Mesendoderm (in vitro differentiated cells): ENCODE measurements around the gene C15orf40.
"Not testable (repeated sequence)": the region's sequence is repeated elsewhere in the genome, so short reads cannot be mapped to it uniquely, and the experiment has no call there.

Experiments used
- DNase-seq: peaks from one replicate; pipeline ENCODE4 v3.0.0; 2013
- H2AK5ac ChIP-seq: 2 replicates; pipeline ENCODE4 v1.6.1; 2013; ENCODE audit warnings: low read length, inconsistent platforms
- H2BK120ac ChIP-seq: 2 replicates; pipeline ENCODE4 v1.6.1; 2013; ENCODE audit warnings: low read depth, mild to moderate bottlenecking, low read length, moderate library complexity, mixed read lengths
- H2BK15ac ChIP-seq: replicated peaks from 2 replicates; pipeline ENCODE4 v1.6.1; 2013; ENCODE audit warnings: low read depth, mild to moderate bottlenecking, moderate library complexity
- H2BK5ac ChIP-seq: 2 replicates; pipeline ENCODE4 v1.6.1; 2013; ENCODE audit warnings: low read length, inconsistent platforms
- H3K18ac ChIP-seq: 2 replicates; pipeline ENCODE4 v1.6.1; 2013; ENCODE audit warnings: mild to moderate bottlenecking, low read length, mixed read lengths
- H3K23ac ChIP-seq: one replicate; pipeline ENCODE4 v1.6.1; 2013; ENCODE audit warnings: low read length
- H3K27ac ChIP-seq: 2 replicates; pipeline ENCODE4 v1.5.1; 2013; ENCODE audit warnings: low read depth, mild to moderate bottlenecking, inconsistent platforms, low read length, moderate library complexity
- H3K27me3 ChIP-seq: 2 replicates; pipeline ENCODE4 v1.6.1; 2013; ENCODE audit warnings: low read length, control low read depth, mild to moderate bottlenecking, inconsistent platforms; ENCODE audit not compliant: insufficient read depth, poor library complexity
- H3K36me3 ChIP-seq: 2 replicates; pipeline ENCODE4 v1.6.1; 2013; ENCODE audit warnings: low read length, inconsistent platforms; ENCODE audit not compliant: control insufficient read depth, insufficient read depth
- H3K4ac ChIP-seq: one replicate; pipeline ENCODE4 v1.6.1; 2013; ENCODE audit warnings: low read depth, mild to moderate bottlenecking, low read length, moderate library complexity
- H3K4me1 ChIP-seq: 2 replicates; pipeline ENCODE4 v1.6.1; 2013; ENCODE audit warnings: low read depth, low read length, inconsistent platforms; ENCODE audit not compliant: control insufficient read depth
- H3K4me2 ChIP-seq: 2 replicates; pipeline ENCODE4 v1.6.1; 2013; ENCODE audit warnings: low read length
- H3K4me3 ChIP-seq: 2 replicates; pipeline ENCODE4 v1.5.1; 2013; ENCODE audit warnings: mild to moderate bottlenecking, low read length
- H3K56ac ChIP-seq: one replicate; pipeline ENCODE4 v1.6.1; 2013; ENCODE audit warnings: low read length
- H3K79me1 ChIP-seq: 2 replicates; pipeline ENCODE4 v1.6.1; 2013; ENCODE audit warnings: low read length, inconsistent platforms
- H3K79me2 ChIP-seq: 2 replicates; pipeline ENCODE4 v1.6.1; 2013; ENCODE audit warnings: mild to moderate bottlenecking, low read length; ENCODE audit not compliant: control insufficient read depth, insufficient read depth
- H3K9ac ChIP-seq: 2 replicates; pipeline ENCODE4 v1.6.1; 2013; ENCODE audit warnings: low read length, inconsistent platforms
- H4K5ac ChIP-seq: one replicate; pipeline ENCODE4 v1.6.1; 2013; ENCODE audit warnings: low read length
- H4K8ac ChIP-seq: one replicate; pipeline ENCODE4 v1.6.1; 2013; ENCODE audit warnings: low read depth, mild to moderate bottlenecking, control low read depth, low read length, moderate library complexity
- WGBS: extraction: QIAGEN DNeasy Blood & Tissue Kit; methylation state at CpG from one replicate; pipeline ENCODE4 v1.1.7; 2013; ENCODE audit warnings: low lambda C conversion rate, missing lambda C conversion rate; ENCODE audit not compliant: insufficient coverage; ENCODE audit errors: extremely low coverage; 5-methylcytosine and 5-hydroxymethylcytosine counted together

C15orf40 gene

GRCh38 chr15:82944821-82945220 is 66.6 kb downstream of the C15orf40 start:
- Histone ChIP-seq H3K36me3 (no peaks in the 10 kb centered on the region), H3K4me1 (no peaks in the 10 kb centered on the region), H3K23ac (no peak overlapping the region), H2BK120ac (no peak overlapping the region), H2BK5ac (no peak overlapping the region), H3K4me2 (no peak overlapping the region), H3K27ac (no peak overlapping the region), H2AK5ac (no peak overlapping the region), H3K18ac (no peak overlapping the region), H3K79me1 (no peaks in the 10 kb centered on the region), H4K5ac (no peak overlapping the region), H3K4me3 (no peak overlapping the region), H3K56ac (no peak overlapping the region), H3K27me3 (no peaks in the 10 kb centered on the region), H4K8ac (no peak overlapping the region), H3K9ac (no peak overlapping the region), H2BK15ac (no peak overlapping the region), H3K4ac (no peak overlapping the region), H3K79me2 (no peaks in the 10 kb centered on the region)
- no CpG with 5 or more reads among the region's 5 CpGs for WGBS
- no peak for DNase-seq

- no CpG with 5 or more reads among the region's 5 CpGs for WGBS
- Histone ChIP-seq H2BK120ac (no peak overlapping the region), H3K9ac (no peak overlapping the region), H3K36me3 (no peaks in the 10 kb centered on the region), H2BK5ac (no peak overlapping the region), H3K27ac (no peak overlapping the region), H4K5ac (no peak overlapping the region), H2BK15ac (no peak overlapping the region), H3K4me1 (no peaks in the 10 kb centered on the region), H3K4me2 (no peak overlapping the region), H3K4me3 (no peak overlapping the region), H2AK5ac (no peak overlapping the region), H3K27me3 (no peaks in the 10 kb centered on the region), H3K56ac (no peak overlapping the region), H4K8ac (no peak overlapping the region), H3K79me2 (no peaks in the 10 kb centered on the region), H3K23ac (no peak overlapping the region), H3K79me1 (no peaks in the 10 kb centered on the region), H3K4ac (no peak overlapping the region), H3K18ac (no peak overlapping the region)
- DNase-seq: no peak
Observed at GRCh38 chr15:82944056-82944455, 67.4 kb downstream of the C15orf40 start.

- H3K4me2 ChIP-seq: no peak overlapping the region
- H3K56ac ChIP-seq: no peak overlapping the region
- H3K27ac ChIP-seq: no peak overlapping the region
Observed at GRCh38 chr15:82943176-82943575, 68.3 kb downstream of the C15orf40 start.

GRCh38 chr15:82942691-82943090 is 68.7 kb downstream of the C15orf40 start:
- Histone ChIP-seq H3K27ac (no peak overlapping the region), H3K4ac (no peak overlapping the region), H3K4me3 (no peak overlapping the region), H2AK5ac (no peak overlapping the region), H3K36me3 (no peaks in the 10 kb centered on the region), H2BK15ac (no peak overlapping the region), H3K56ac (no peak overlapping the region), H4K5ac (no peak overlapping the region), H3K18ac (no peak overlapping the region), H2BK120ac (no peak overlapping the region), H3K9ac (no peak overlapping the region), H3K27me3 (no peaks in the 10 kb centered on the region), H2BK5ac (no peak overlapping the region), H4K8ac (no peak overlapping the region), H3K79me1 (no peaks in the 10 kb centered on the region), H3K4me2 (no peak overlapping the region), H3K4me1 (no peaks in the 10 kb centered on the region), H3K79me2 (no peaks in the 10 kb centered on the region), H3K23ac (no peak overlapping the region)
- WGBS: no CpG with 5 or more reads among the region's 8 CpGs
- peak; percentile 26 for DNase-seq

More at GRCh38 chr15:82943176-82943575, 68.3 kb downstream of the C15orf40 start:
- H2BK5ac ChIP-seq: no peak overlapping the region
- H2AK5ac ChIP-seq: no peak overlapping the region
- no peak overlapping the region for H4K5ac ChIP-seq
- H3K4me1 ChIP-seq: no peaks in the 10 kb centered on the region
- H4K8ac ChIP-seq: no peak overlapping the region
- H3K18ac ChIP-seq: no peak overlapping the region
- no peaks in the 10 kb centered on the region for H3K27me3 ChIP-seq
- H2BK120ac ChIP-seq: no peak overlapping the region
- no peak overlapping the region for H3K23ac ChIP-seq
- peak; percentile 50 for DNase-seq
- no peak overlapping the region for H3K9ac ChIP-seq
- WGBS: no CpG with 5 or more reads among the region's 3 CpGs
- no peaks in the 10 kb centered on the region for H3K79me1 ChIP-seq
- no peak overlapping the region for H2BK15ac ChIP-seq
- H3K79me2 ChIP-seq: no peaks in the 10 kb centered on the region
- H3K4ac ChIP-seq: no peak overlapping the region
- H3K4me3 ChIP-seq: no peak overlapping the region
- no peaks in the 10 kb centered on the region for H3K36me3 ChIP-seq

GRCh38 chr15:82939678-82940077 is 71.8 kb downstream of the C15orf40 start:
- not testable (repeated sequence) for H3K4me2 ChIP-seq, H2BK120ac ChIP-seq, H3K36me3 ChIP-seq, H3K23ac ChIP-seq, H3K27ac ChIP-seq, H2AK5ac ChIP-seq, H3K4me1 ChIP-seq, H3K79me1 ChIP-seq, H3K9ac ChIP-seq, H4K8ac ChIP-seq, H3K4ac ChIP-seq, DNase-seq, H3K56ac ChIP-seq, H3K27me3 ChIP-seq, H4K5ac ChIP-seq, H2BK15ac ChIP-seq, H3K79me2 ChIP-seq, H3K4me3 ChIP-seq, H2BK5ac ChIP-seq, H3K18ac ChIP-seq
- WGBS: no CpG with 5 or more reads among the region's 6 CpGs
